ENCODE results near the gene WASF3.

The WASF3 gene

GRCh38 chr13:26534036-26534726 is 23.3 kb upstream of the WASF3 start:
- no peak for TF ChIP-seq ZBTB7A (IDR thresholded peaks at IDR 0.05; ENCODE audit: low read depth)
- TF ChIP-seq TEAD4 (IDR thresholded peaks at IDR 0.05), result no peak
- no peak for TF ChIP-seq YY1 (IDR thresholded peaks at IDR 0.05; ENCODE audit: low read depth)
- TF ChIP-seq USF1 (IDR thresholded peaks at IDR 0.05), result no peak
- no peak for TF ChIP-seq CEBPB (IDR thresholded peaks at IDR 0.05)
- TF ChIP-seq, protein P1, sequence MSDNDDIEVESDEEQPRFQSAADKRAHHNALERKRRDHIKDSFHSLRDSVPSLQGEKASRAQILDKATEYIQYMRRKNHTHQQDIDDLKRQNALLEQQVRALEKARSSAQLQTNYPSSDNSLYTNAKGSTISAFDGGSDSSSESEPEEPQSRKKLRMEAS (IDR thresholded peaks at IDR 0.05), result no peak
- TF ChIP-seq, protein P2, sequence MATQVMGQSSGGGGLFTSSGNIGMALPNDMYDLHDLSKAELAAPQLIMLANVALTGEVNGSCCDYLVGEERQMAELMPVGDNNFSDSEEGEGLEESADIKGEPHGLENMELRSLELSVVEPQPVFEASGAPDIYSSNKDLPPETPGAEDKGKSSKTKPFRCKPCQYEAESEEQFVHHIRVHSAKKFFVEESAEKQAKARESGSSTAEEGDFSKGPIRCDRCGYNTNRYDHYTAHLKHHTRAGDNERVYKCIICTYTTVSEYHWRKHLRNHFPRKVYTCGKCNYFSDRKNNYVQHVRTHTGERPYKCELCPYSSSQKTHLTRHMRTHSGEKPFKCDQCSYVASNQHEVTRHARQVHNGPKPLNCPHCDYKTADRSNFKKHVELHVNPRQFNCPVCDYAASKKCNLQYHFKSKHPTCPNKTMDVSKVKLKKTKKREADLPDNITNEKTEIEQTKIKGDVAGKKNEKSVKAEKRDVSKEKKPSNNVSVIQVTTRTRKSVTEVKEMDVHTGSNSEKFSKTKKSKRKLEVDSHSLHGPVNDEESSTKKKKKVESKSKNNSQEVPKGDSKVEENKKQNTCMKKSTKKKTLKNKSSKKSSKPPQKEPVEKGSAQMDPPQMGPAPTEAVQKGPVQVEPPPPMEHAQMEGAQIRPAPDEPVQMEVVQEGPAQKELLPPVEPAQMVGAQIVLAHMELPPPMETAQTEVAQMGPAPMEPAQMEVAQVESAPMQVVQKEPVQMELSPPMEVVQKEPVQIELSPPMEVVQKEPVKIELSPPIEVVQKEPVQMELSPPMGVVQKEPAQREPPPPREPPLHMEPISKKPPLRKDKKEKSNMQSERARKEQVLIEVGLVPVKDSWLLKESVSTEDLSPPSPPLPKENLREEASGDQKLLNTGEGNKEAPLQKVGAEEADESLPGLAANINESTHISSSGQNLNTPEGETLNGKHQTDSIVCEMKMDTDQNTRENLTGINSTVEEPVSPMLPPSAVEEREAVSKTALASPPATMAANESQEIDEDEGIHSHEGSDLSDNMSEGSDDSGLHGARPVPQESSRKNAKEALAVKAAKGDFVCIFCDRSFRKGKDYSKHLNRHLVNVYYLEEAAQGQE (IDR thresholded peaks at IDR 0.05; ENCODE audit: low read depth), result no peak

GRCh38 chr13:26538363-26539317 is 18.8 kb upstream of the WASF3 start:
- no peak for TF ChIP-seq YY1 (IDR thresholded peaks at IDR 0.05; ENCODE audit: low read depth)

DNA sequence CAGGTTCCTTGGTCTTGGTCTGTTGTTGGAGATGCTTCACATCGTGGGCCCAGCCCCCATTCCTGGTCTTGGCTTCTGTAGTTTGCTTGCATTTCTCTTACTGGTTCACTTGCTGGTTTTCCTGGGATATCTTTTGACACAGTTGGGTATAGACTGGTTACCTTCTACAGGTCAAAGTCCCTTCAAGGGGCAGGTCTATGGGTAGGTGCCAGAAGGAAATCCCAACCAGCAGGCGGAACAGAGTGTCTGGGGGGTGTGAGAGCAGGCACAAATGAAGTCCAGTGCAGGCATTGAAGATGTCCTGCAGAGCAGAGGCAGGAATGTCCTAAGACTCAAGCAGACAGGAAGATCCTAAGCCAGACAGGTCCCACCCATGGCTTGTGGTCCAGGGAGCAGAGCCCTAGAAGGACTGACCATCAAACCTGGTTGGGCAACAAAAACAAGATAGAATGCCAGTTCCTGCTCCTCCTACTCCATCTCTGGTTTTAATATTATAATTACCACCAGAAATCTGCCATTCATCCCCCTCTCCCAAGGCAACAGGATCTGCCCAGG is 17.7 kb upstream of the WASF3 start:
- TF ChIP-seq ZBTB7A (IDR thresholded peaks at IDR 0.05; ENCODE audit: low read depth), result no peak
- TF ChIP-seq TEAD4 (IDR thresholded peaks at IDR 0.05), result no peak
- TF ChIP-seq FOXM1 (IDR thresholded peaks at IDR 0.05; ENCODE audit: borderline replicate concordance, low read depth), result no peak

DNA sequence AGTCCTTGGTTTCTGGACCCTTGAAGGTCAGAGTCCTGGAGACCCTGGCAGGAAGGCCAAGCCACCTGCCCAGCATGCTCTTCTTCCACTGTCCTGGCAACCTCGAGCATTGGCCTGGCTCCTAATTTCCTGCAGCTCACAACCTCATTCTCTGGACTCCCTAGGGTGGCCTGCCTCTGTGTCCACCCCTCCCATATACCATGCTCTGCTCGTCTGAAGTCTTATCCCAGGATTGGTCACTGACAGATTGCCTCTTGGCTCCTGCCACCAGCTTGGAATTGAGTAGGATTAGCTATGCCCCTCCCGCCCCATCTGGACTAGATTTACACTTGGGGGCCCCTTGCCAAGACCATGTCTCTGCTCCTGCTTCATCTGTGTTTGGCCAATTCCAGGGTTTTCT is 17.1 kb upstream of the WASF3 start:
- no peak for TF ChIP-seq USF1 (IDR thresholded peaks at IDR 0.05)
- no peak for TF ChIP-seq TEAD4 (IDR thresholded peaks at IDR 0.05)
- TF ChIP-seq RAD21 (IDR thresholded peaks at IDR 0.05; ENCODE audit: low read depth), result no peak
- no peak for TF ChIP-seq CREB1 (IDR thresholded peaks at IDR 0.05; ENCODE audit: low read depth)
- no peak for TF ChIP-seq EP300 (IDR thresholded peaks at IDR 0.05; ENCODE audit: borderline replicate concordance)
- TF ChIP-seq, protein P2 (IDR thresholded peaks at IDR 0.05; ENCODE audit: low read depth), result no peak
- no peak for TF ChIP-seq EGR1 (IDR thresholded peaks at IDR 0.05)
- TF ChIP-seq, protein P1 (IDR thresholded peaks at IDR 0.05), result no peak
- no peak for TF ChIP-seq ZBTB7A (IDR thresholded peaks at IDR 0.05; ENCODE audit: low read depth)
- TF ChIP-seq NFIC (IDR thresholded peaks at IDR 0.05), result no peak
- no peak for TF ChIP-seq YY1 (IDR thresholded peaks at IDR 0.05; ENCODE audit: low read depth)
- no peak for TF ChIP-seq TAF1 (IDR thresholded peaks at IDR 0.05; ENCODE audit: low read depth)
- TF ChIP-seq CEBPB (IDR thresholded peaks at IDR 0.05), result no peak
- no peak for TF ChIP-seq FOXM1 (IDR thresholded peaks at IDR 0.05; ENCODE audit: borderline replicate concordance, low read depth)
- no peak for TF ChIP-seq TCF12 (IDR thresholded peaks at IDR 0.05; ENCODE audit: low read depth)

DNA sequence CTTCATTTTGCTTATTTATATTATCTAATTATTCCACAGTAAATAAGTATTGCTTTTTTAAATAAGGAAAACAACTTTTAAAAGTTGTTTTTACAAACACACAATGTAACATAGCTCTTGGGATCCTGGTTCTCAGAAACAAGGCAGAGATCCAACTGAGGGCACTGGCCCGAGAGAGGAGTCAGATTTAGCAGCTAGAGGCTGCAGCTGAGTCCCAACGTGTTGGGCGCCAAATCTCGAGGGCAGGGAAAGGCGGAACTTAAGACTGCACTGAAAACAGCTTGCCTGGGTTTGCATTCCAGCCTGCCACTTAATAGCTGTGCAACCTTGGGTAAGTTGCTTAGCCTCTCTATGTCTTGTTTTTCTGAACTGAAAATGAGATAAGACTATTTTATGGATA is 16.4 kb upstream of the WASF3 start:
- TF ChIP-seq, protein P1 (IDR thresholded peaks at IDR 0.05), result no peak
- no peak for TF ChIP-seq TCF12 (IDR thresholded peaks at IDR 0.05; ENCODE audit: low read depth)
- no peak for TF ChIP-seq ZBTB7A (IDR thresholded peaks at IDR 0.05; ENCODE audit: low read depth)
- no peak for TF ChIP-seq RAD21 (IDR thresholded peaks at IDR 0.05; ENCODE audit: low read depth)
- TF ChIP-seq FOXM1 (IDR thresholded peaks at IDR 0.05; ENCODE audit: borderline replicate concordance, low read depth), result no peak
- no peak for TF ChIP-seq USF1 (IDR thresholded peaks at IDR 0.05)
- TF ChIP-seq CEBPB (IDR thresholded peaks at IDR 0.05), result no peak
- TF ChIP-seq YY1 (IDR thresholded peaks at IDR 0.05; ENCODE audit: low read depth), result no peak
- no peak for TF ChIP-seq EGR1 (IDR thresholded peaks at IDR 0.05)
- no peak for TF ChIP-seq CREB1 (IDR thresholded peaks at IDR 0.05; ENCODE audit: low read depth)
- no peak for TF ChIP-seq EP300 (IDR thresholded peaks at IDR 0.05; ENCODE audit: borderline replicate concordance)
- TF ChIP-seq NFIC (IDR thresholded peaks at IDR 0.05), result no peak
- TF ChIP-seq, protein P2 (IDR thresholded peaks at IDR 0.05; ENCODE audit: low read depth), result no peak
- TF ChIP-seq TEAD4 (IDR thresholded peaks at IDR 0.05), result no peak
- no peak for TF ChIP-seq TAF1 (IDR thresholded peaks at IDR 0.05; ENCODE audit: low read depth)

All from Ishikawa (cell line).